Embryonic facial prominence (tissue), 1 donor: ENCODE results near the gene PRPF19.

ENCODE experiments used
- DNase-seq: peaks from one replicate; pipeline ENCODE4 v3.0.0-alpha.2; 2016; ENCODE audit errors: extremely low spot score

Gene PRPF19

GRCh38 chr11:60844045-60844869, 62.1 kb downstream of the PRPF19 start:
- no peak for DNase-seq

GRCh38 chr11:60842668-60843600, 63.5 kb downstream of the PRPF19 start:
- DNase-seq, result no peak

GRCh38 chr11:60841797-60842667, 64.4 kb downstream of the PRPF19 start, which contains the start of gene CCDC86:
CCDC86 (plus strand) TSS chr11:60842113; CDS start chr11:60842125, 12 bp downstream.
- peak; percentile 88 for DNase-seq
